ENCODE data around the gene ELAVL2.

ELAVL2 gene

DNA sequence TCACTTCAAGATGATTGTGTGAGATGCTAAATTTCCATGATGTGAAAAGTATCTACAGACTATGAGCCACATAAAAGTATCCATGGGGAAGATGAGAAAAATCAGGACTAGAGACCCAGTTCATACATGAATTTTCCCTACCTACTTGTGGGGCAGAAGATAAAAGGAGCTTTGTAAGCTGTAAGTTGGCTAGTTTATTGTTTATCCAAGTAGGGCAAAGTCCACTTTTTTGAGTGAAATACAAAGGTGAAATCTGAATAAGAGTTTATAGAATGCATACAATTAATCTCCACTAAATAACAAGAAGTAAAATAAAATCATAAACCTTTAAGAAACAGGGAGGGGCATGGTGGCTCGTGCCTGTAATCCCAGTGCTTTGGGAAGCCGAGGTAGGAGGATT lies 160.4 kb downstream of the ELAVL2 start:
- ATAC-seq, result no peak
- TF ChIP-seq TOX (CRISPR knock-in tag; IDR thresholded peaks at IDR 0.05; ENCODE audit: borderline replicate concordance) (no peak), CSRNP3 (CRISPR knock-in tag; IDR thresholded peaks at IDR 0.05) (no peak), OSR1 (CRISPR knock-in tag; IDR thresholded peaks at IDR 0.05) (no peak), PATZ1 (CRISPR knock-in tag; IDR thresholded peaks at IDR 0.05; ENCODE audit: borderline replicate concordance) (no peak), ISL1 (CRISPR knock-in tag; IDR thresholded peaks at IDR 0.05) (no peak), ZNF8 (CRISPR knock-in tag; IDR thresholded peaks at IDR 0.05) (no peak), ARNTL (CRISPR knock-in tag; IDR thresholded peaks at IDR 0.05; ENCODE audit: borderline replicate concordance, low read depth) (no peak), BACH2 (CRISPR knock-in tag; IDR thresholded peaks at IDR 0.05; ENCODE audit: borderline replicate concordance) (no peak), PPARA (CRISPR knock-in tag; IDR thresholded peaks at IDR 0.05; ENCODE audit: borderline replicate concordance) (no peak), ZFP3 (CRISPR knock-in tag; IDR thresholded peaks at IDR 0.05) (no peak), ZNF70 (CRISPR knock-in tag; IDR thresholded peaks at IDR 0.05) (no peak), TCF4 (CRISPR knock-in tag; IDR thresholded peaks at IDR 0.05; ENCODE audit: borderline replicate concordance) (no peak), CSDC2 (CRISPR knock-in tag; IDR thresholded peaks at IDR 0.05) (no peak)
- TF ChIP-seq, protein P1, sequence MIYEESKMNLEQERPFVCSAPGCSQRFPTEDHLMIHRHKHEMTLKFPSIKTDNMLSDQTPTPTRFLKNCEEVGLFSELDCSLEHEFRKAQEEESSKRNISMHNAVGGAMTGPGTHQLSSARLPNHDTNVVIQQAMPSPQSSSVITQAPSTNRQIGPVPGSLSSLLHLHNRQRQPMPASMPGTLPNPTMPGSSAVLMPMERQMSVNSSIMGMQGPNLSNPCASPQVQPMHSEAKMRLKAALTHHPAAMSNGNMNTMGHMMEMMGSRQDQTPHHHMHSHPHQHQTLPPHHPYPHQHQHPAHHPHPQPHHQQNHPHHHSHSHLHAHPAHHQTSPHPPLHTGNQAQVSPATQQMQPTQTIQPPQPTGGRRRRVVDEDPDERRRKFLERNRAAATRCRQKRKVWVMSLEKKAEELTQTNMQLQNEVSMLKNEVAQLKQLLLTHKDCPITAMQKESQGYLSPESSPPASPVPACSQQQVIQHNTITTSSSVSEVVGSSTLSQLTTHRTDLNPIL (CRISPR knock-in tag; IDR thresholded peaks at IDR 0.05; ENCODE audit: low read depth), result no peak
- TF ChIP-seq, protein P2, sequence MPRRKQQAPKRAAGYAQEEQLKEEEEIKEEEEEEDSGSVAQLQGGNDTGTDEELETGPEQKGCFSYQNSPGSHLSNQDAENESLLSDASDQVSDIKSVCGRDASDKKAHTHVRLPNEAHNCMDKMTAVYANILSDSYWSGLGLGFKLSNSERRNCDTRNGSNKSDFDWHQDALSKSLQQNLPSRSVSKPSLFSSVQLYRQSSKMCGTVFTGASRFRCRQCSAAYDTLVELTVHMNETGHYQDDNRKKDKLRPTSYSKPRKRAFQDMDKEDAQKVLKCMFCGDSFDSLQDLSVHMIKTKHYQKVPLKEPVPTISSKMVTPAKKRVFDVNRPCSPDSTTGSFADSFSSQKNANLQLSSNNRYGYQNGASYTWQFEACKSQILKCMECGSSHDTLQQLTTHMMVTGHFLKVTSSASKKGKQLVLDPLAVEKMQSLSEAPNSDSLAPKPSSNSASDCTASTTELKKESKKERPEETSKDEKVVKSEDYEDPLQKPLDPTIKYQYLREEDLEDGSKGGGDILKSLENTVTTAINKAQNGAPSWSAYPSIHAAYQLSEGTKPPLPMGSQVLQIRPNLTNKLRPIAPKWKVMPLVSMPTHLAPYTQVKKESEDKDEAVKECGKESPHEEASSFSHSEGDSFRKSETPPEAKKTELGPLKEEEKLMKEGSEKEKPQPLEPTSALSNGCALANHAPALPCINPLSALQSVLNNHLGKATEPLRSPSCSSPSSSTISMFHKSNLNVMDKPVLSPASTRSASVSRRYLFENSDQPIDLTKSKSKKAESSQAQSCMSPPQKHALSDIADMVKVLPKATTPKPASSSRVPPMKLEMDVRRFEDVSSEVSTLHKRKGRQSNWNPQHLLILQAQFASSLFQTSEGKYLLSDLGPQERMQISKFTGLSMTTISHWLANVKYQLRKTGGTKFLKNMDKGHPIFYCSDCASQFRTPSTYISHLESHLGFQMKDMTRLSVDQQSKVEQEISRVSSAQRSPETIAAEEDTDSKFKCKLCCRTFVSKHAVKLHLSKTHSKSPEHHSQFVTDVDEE (CRISPR knock-in tag; IDR thresholded peaks at IDR 0.05), result no peak

GRCh38 chr9:23665051-23665450 lies 161.0 kb downstream of the ELAVL2 start:
- no peak for ATAC-seq
- TF ChIP-seq SNAI2 (CRISPR knock-in tag; IDR thresholded peaks at IDR 0.05) (no peak), BACH2 (CRISPR knock-in tag; IDR thresholded peaks at IDR 0.05; ENCODE audit: borderline replicate concordance) (no peak), ISL1 (CRISPR knock-in tag; IDR thresholded peaks at IDR 0.05) (no peak), ARNTL (CRISPR knock-in tag; IDR thresholded peaks at IDR 0.05; ENCODE audit: borderline replicate concordance, low read depth) (no peak), PPARA (CRISPR knock-in tag; IDR thresholded peaks at IDR 0.05; ENCODE audit: borderline replicate concordance) (no peak), CSRNP3 (CRISPR knock-in tag; IDR thresholded peaks at IDR 0.05) (no peak)
- TF ChIP-seq, protein P2 (CRISPR knock-in tag; IDR thresholded peaks at IDR 0.05), result no peak

- no peak for ATAC-seq
- TF ChIP-seq, protein P1 (CRISPR knock-in tag; IDR thresholded peaks at IDR 0.05; ENCODE audit: low read depth), result no peak
- TF ChIP-seq ZFP3 (CRISPR knock-in tag; IDR thresholded peaks at IDR 0.05), result no peak
- TF ChIP-seq, protein P2 (CRISPR knock-in tag; IDR thresholded peaks at IDR 0.05), result no peak
- TF ChIP-seq ISL1 (CRISPR knock-in tag; IDR thresholded peaks at IDR 0.05), result no peak
- no peak for TF ChIP-seq ZNF70 (CRISPR knock-in tag; IDR thresholded peaks at IDR 0.05)
- TF ChIP-seq ESRRG (CRISPR knock-in tag; IDR thresholded peaks at IDR 0.05), result no peak
- no peak for TF ChIP-seq CSRNP3 (CRISPR knock-in tag; IDR thresholded peaks at IDR 0.05)
- TF ChIP-seq TCF4 (CRISPR knock-in tag; IDR thresholded peaks at IDR 0.05; ENCODE audit: borderline replicate concordance), result no peak
Measured at GRCh38 chr9:23663946-23664345, 162.1 kb downstream of the ELAVL2 start.
